ENCODE measurements around the gene ZNF814.
"Not testable (repeated sequence)": the region's sequence is repeated elsewhere in the genome, so short reads cannot be mapped to it uniquely, and the experiment has no call there.

The ZNF814 gene

DNA sequence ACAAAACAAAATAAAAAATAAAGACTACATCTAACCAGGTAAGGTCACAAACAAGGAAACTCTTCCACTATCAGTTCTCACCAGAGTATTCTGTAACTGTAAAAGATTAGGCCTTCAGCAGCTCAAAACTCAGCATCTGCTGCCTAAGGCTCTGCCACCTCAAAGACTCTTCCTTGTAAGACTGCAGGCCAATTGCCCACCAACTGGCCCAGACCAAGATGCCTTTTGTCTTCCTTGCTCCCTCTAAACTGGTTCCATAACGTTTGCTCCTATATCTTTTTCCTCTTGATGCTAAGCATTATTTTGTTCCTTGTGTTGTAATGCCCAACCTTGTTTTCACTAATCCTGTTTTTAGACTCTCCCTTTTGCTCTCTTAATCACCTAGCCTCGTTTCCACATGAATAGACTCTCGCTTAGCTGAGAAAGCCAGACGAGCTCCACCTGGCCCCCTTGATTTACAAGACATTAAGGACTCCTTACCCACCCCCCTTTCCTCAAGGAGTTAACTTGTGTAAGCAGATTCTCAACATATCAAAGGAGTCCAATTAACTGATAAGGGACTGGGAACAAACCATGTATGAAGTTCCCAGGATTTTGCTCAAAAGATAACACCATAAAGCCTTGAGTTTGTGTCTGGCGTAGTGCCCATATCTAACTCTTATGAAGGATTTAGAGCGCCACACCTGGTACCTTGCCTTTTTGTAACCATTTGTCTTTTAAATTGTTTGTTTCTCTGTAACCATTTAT lies 1.5 kb downstream of the ZNF814 start:
- in situ Hi-C loops (cut with HindIII; ENCODE audit: low pct_unique_long_range_greater_than_20kb, low sequenced_read_pairs), result no loop called here
- no peak for TF ChIP-seq JUND (IDR thresholded peaks at IDR 0.05; ENCODE audit: low read depth)
- DNase-seq (ENCODE audit: low read depth in 1 of 2, low spot score in 1 of 2), result peak in 1 of 2 experiments; percentile 39

DNA sequence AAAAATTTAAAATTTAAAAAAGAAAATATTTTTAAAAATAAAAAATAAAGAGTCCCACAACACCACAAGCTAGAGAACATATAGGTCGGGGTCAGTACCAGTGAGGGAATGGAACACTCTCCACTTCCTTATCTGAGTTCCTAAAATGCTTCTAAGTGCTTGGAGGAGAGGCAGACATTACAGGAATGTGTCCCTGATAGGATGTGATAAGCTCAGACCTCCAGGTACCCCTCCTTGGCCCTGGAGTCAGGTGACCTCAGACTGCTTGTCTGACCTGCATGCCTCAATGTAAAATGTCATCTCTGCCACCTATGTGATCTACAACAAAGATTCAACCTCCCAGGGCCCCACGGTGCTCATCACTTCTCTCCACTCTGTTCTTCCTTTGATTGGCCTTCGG lies 2.8 kb downstream of the ZNF814 start:
- TF ChIP-seq JUND (IDR thresholded peaks at IDR 0.05; ENCODE audit: low read depth), result no peak
- DNase-seq (ENCODE audit: low read depth in 1 of 2, low spot score in 1 of 2), result no peak
- in situ Hi-C loops (cut with HindIII; ENCODE audit: low pct_unique_long_range_greater_than_20kb, low sequenced_read_pairs), result no loop called here

DNA sequence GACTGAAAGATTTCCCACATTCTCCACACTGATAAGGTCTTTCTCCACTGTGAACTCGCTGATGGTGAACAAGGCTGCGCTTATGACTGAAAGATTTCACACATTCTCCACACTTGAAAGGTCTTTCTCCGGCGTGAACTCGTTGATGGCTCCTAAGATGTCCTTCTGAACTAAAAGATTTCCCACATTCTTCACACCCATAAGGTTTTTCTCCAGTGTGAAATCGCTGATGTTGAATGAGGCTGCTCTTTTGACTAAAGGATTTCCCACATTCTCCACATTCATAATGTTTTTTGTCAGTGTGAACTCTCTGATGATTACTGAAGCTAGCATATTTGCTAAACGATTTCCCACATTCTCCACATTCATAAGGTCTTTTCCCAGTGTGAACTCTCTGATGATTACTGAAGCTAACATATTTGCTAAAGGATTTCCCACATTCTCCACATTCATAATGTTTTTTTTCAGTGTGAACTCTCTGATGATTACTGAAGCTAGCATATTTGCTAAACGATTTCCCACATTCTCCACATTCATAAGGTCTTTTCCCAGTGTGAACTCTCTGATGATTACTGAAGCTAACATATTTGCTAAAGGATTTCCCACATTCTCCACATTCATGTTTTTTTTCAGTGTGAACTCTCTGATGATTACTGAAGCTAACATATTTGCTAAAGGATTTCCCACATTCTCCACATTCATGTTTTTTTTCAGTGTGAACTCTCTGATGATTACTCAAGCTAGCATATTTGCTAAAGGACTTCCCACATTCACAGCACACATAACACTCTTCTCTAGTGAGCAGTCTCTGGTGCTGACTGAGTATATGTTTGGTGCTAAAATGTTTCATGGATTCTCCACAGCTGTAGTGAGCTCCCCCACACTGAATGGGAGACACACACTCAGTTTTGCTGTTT lies 14.7 kb downstream of the ZNF814 start:
- in situ Hi-C loops (cut with HindIII; ENCODE audit: low pct_unique_long_range_greater_than_20kb, low sequenced_read_pairs), result not testable (repeated sequence)
- peak in 1 of 2 experiments; percentile 29 for DNase-seq (ENCODE audit: low read depth in 1 of 2, low spot score in 1 of 2)

DNA sequence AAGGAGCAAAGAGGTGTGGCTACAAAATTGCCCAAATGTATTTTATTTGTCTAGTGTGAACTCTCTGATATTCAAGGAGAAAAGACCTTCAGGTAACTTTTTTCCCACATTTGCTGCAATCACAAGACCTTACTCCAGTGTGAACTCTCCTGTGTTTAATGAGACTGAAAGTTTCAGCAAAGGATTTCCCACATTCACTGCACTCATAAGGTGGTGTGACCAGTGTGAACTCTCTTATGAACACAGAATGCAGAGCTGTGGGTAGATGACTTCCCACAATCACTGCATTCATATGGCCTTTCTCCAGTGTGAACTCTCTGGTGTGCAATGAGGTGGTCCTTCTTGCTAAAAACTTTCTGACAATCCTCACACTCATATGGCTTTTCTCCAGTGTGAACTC lies 16.4 kb downstream of the ZNF814 start:
- DNase-seq (ENCODE audit: low read depth in 1 of 2, low spot score in 1 of 2), result peak in 1 of 2 experiments; percentile 26
- in situ Hi-C loops (cut with HindIII; ENCODE audit: low pct_unique_long_range_greater_than_20kb, low sequenced_read_pairs), result no loop called here
- no peak for TF ChIP-seq JUND (IDR thresholded peaks at IDR 0.05; ENCODE audit: low read depth)

DNA sequence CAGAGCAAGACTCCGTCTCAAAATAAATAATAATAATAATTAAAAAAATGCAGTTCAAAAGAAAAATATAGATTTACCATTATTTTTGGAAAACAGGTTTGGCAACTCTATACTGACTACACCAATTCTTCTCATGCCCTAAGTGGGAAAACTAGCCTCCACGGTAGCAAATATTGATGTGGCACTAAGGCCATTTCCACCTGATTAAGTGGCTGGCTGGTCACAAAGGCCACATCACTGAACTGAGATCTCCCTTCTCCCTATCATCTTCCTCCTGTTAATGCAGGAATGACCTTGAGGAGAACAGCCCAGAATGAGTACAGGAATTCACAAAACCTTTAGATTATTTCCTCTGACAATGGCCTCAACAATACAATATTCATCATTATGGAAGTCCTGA lies 18.6 kb downstream of the ZNF814 start:
- no peak for DNase-seq (ENCODE audit: low read depth in 1 of 2, low spot score in 1 of 2)
- no peak for TF ChIP-seq JUND (IDR thresholded peaks at IDR 0.05; ENCODE audit: low read depth)
- in situ Hi-C loops (cut with HindIII; ENCODE audit: low pct_unique_long_range_greater_than_20kb, low sequenced_read_pairs), result no loop called here

DNA sequence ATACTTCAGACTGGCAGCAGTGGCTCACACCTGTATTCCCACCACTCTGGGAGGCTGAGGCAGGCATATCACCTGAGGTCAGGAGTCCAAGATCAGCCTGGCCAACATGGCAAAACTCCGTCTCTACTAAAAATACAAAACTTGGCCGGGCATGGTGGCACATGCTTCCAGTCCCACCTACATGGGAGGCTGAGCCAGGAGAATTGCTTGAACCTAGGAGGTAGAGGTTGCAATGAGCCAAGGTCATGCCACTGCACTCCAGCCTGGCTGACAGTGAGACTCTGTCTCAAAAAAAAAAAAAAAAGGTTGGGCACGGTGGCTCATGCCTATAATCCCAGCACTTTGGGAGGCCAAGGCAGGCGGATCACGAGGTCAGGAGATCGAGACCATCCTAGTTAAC lies 19.2 kb downstream of the ZNF814 start:
- DNase-seq (ENCODE audit: low read depth in 1 of 2, low spot score in 1 of 2); in situ Hi-C loops (cut with HindIII; ENCODE audit: low pct_unique_long_range_greater_than_20kb, low sequenced_read_pairs): not testable (repeated sequence)

DNA sequence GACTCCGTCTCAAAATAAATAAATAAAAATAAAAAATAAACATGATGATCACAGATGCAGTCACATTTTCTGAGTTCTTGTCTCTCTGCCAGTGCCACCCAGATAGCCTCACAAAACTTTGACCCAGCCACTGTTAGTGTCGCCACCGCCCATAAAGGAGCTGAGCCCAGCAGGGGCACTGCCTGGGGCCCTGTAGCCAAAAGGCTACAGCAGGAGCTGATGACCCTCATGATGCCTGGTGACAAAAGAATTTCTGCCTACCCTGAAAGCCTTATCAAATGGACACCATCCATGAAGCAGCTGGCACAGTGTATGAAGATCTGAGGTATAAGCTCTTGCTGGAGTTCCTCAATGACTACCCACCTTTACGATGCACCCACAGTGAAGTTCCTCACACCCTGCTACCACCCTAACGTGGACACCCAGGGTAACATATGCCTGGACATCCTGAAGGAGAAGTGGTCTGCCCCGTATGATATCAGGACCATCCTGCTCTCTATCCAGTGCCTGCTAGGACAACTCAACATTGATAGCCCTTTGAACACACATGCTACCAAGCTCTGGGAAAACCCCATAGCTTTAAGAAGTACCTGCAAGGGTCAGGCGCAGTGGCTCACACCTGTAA lies 20.9 kb downstream of the ZNF814 start:
- DNase-seq (ENCODE audit: low read depth in 1 of 2, low spot score in 1 of 2), result no peak
- no peak for TF ChIP-seq JUND (IDR thresholded peaks at IDR 0.05; ENCODE audit: low read depth)
- in situ Hi-C loops (cut with HindIII; ENCODE audit: low pct_unique_long_range_greater_than_20kb, low sequenced_read_pairs), result no loop called here

DNA sequence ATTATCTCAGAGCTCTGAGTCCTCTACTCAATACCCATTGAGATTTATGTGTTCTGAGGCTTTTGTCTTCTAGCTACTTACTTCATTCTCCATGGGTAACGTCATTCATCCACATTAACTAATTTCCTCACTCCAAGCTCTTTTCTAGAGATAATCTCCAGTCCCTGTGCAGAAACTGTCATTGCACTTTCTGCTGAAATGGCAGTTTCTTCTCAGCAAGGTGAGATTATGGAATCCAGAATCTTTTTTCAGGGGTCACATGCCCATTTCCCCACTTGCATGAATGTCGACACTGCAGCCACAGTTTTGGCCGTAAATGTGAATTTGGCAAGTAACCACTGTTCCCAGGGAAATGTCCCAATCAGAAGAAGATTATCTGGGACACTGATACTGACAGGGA lies 26.5 kb downstream of the ZNF814 start:
- DNase-seq (ENCODE audit: low read depth in 1 of 2, low spot score in 1 of 2); in situ Hi-C loops (cut with HindIII; ENCODE audit: low pct_unique_long_range_greater_than_20kb, low sequenced_read_pairs): not testable (repeated sequence)

DNA sequence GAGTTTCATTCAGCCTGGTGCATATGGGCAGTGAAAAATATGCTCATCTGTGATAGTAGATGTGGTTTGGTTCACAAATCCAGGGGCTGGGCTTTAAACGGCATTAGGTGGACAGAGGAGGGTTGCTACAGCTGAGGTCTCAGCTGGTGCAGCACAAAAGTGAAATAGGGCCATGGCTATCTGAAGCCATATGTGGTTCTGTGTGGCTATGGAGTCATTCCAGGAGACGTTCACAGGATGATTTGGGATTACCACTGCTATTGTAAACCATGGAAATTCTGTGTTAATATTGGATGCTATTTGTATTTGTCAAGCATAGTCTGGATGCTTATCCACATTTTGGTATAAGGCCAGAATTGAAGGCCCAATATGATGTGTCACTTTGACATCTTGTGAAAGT lies 34.7 kb downstream of the ZNF814 start:
- DNase-seq (ENCODE audit: low read depth in 1 of 2, low spot score in 1 of 2); in situ Hi-C loops (cut with HindIII; ENCODE audit: low pct_unique_long_range_greater_than_20kb, low sequenced_read_pairs): not testable (repeated sequence)

DNA sequence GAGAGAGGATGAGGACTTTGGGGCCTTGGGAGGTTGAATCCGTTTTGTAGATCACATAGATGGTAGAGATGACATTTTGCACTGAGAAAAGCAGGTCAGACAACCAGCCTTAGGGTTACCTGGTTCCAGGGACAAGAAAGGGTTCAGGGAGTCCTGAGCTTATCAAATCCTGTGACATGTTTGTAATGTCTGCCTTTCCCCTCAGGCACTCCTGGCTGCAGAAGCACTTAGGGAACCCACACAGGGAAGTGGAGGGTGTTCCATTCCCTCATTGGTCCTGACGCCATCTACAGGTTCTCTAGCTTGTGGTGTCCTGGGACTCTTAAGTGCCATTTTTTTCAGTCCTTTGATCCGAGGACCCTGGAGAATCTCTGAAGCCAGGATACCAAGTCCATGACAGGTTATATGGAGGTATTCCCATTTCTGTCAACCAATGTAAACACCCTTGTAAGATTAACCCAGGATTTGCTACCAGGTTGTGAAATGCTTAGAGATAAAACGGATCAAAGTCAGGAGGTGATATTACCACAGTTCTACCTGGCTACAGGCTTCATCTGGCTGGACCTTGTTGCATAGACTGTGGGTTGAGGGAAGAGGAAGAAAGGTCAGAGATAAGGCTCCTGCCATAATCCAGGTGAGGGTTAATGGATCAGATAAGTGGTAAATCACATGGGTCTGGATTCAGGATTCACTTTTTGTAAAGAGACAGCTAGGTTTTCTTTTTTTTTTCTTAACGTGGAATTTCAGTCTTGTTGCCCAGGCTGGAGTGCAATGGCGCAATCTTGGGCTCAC lies 36.8 kb downstream of the ZNF814 start:
- DNase-seq (ENCODE audit: low read depth in 1 of 2, low spot score in 1 of 2), result peak in 1 of 2 experiments; percentile 45
- in situ Hi-C loops (cut with HindIII; ENCODE audit: low pct_unique_long_range_greater_than_20kb, low sequenced_read_pairs), result not testable (repeated sequence)

DNA sequence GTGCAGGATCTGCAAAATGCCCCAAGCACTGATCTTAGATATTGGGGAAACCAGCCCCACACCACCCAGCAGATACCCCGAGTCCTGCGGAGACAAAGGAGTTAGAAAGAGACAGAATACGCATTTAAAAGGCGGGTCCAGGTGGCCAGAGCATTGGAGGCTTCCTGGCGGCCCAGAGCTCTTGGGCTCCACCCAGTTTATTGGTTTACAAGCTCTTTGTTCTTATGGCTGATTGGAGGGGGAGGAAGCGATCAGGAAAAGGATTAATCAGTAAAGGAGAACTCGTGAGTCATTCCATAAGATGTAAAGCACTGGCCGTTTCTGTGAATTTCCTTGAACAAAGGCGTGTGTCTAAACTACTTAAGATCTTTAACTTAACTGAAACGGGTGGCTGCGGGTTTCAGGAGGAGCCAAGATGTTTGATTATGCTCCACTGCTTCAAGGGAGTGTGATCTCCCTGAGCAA lies 38.3 kb downstream of the ZNF814 start:
- TF ChIP-seq JUND (IDR thresholded peaks at IDR 0.05; ENCODE audit: low read depth), result no peak
- DNase-seq (ENCODE audit: low read depth in 1 of 2, low spot score in 1 of 2), result peak; percentile 3 to 80
- in situ Hi-C loops (cut with HindIII; ENCODE audit: low pct_unique_long_range_greater_than_20kb, low sequenced_read_pairs), result no loop called here

DNA sequence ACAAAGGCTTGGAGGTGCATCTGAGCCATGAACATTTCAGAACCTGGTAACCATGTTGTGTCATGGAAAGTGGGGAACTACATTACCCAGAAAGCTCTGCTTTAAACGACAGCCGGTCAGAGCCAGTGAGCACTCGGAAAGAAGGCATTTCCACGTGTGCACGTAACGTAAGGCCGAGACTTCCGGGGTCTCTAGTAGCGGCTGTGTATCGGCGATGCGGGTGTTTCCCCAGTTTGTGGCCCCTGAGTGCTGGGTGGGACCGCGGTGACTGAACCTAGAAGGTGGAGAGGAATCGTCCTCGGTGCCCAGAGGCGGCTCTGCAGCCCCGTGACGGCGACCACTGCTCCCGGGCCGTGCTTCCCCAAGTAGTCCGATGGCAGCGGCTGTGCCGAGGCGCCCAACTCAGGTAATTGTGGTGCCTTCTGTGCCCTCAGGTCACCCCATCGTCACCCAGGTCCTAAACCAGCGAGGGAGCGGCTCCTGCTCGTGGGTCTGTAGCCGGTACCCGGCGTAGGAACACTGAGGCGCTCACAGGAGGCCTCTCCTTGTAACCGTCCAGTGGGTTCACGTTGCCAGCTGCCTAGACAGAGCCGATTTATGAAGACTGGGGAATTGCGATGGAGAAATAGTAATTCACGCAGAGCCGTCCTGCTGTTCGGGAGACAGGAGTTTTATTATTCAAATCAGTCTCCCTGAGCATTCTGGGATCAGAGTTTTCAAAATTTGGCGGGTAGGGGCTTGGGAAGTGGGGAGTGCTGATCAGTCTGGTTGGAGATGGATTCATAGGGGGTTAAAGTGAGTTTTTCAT lies 39.0 kb downstream of the ZNF814 start, which contains the start of gene ZNF587:
Gene ZNF587, plus strand, starts transcription at position 194 of the 808 bp plus-strand sequence. Its CDS starts 180 bp downstream, at position 374.
- in situ Hi-C loops (cut with HindIII; ENCODE audit: low pct_unique_long_range_greater_than_20kb, low sequenced_read_pairs), result not testable (repeated sequence)

DNA sequence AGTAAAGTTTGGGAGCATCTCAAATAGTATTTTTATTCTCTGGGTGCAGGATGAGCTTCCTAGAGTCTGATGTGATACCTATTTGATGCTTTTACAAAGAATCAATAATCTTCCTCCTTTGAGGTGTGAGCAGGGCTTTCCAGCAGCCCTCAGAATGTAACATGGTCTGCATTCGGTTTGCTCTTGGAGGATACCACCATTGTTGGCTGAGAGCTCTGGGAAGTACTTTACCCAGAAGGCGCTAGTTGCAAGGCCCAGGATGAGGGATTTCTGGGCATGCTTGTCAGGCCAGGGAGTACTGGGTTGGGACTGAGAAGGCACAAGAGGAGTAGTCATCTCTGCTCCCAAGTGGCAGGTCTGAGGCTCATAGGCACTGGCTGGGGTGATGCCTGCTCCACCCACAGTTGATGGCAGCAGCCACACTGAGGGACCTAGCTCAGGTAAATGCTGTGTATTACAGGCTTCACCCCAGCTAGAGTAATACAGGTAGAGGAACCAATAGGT lies 39.6 kb downstream of the ZNF814 start:
- in situ Hi-C loops (cut with HindIII; ENCODE audit: low pct_unique_long_range_greater_than_20kb, low sequenced_read_pairs); DNase-seq (ENCODE audit: low read depth in 1 of 2, low spot score in 1 of 2): not testable (repeated sequence)

More for the DNA sequence above, 39.0 kb downstream of the ZNF814 start, which contains the start of gene ZNF587:
- DNase-seq (ENCODE audit: low read depth in 1 of 2, low spot score in 1 of 2), result peak; percentile 18 to 86

DNA sequence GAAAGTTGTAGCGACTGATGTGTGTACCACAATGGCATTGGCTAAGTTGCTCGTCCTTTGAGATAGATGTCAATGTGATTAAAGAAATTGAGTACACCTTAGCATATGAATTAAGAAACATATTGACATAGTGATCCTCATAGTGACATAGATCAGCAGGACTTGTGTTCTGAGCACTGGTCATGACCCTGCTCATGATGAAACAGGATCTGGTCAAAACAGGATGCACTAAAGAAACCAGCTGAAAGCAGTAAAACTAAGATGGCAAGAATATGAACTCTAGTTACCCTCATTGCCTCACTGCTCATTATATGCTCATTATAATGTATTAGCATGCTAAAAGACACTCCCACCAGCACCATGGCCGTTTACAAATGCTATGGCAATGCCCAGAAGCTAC lies 41.7 kb downstream of the ZNF814 start:
- peak in 1 of 2 experiments; percentile 82 for DNase-seq (ENCODE audit: low read depth in 1 of 2, low spot score in 1 of 2)
- in situ Hi-C loops (cut with HindIII; ENCODE audit: low pct_unique_long_range_greater_than_20kb, low sequenced_read_pairs), result not testable (repeated sequence)
